ENCODE measurements around the gene USP24. TPM values are rescaled to one million over a fixed set of nuclear protein-coding genes. Genes with fewer than 3 reads are reported as not detected.

Gene USP24
- total RNA-seq, 1 experiment from 2014 or later = 38.5 TPM

- no peaks in the 10 kb centered on the region for H3F3A ChIP-seq (ENCODE audit: low read length, unreplicated experiment)
- H3K79me2 ChIP-seq (ENCODE audit: low read length) = no peaks in the 10 kb centered on the region
- ATAC-seq (no peak), DNase-seq (no peak)
- TF ChIP-seq EZH2 (IDR thresholded peaks at IDR 0.05; ENCODE audit: low read length, unreplicated experiment) (no peak), CTCF (conservative IDR thresholded peaks at IDR 0.05; ENCODE audit: low read depth, low read length) (no peak), EZH2phosphoT487 (IDR thresholded peaks at IDR 0.05; ENCODE audit: borderline replicate concordance, low read length) (no peak)
- H3K4me1 ChIP-seq (ENCODE audit: insufficient read depth, low read length) = no peaks in the 10 kb centered on the region
- no peaks in the 10 kb centered on the region for H4K20me1 ChIP-seq (ENCODE audit: low read length)
- H3K36me3 ChIP-seq (ENCODE audit: low read depth, low read length) = no peaks in the 10 kb centered on the region
- BruUV-seq (replicated peaks) = no TSS peak
- CTCF ChIA-PET = no interaction called here
- no peak overlapping the region for H3K9ac ChIP-seq (ENCODE audit: low read length)
- H3K9me3 ChIP-seq (ENCODE audit: low read length) = no peaks in the 10 kb centered on the region
- no peak overlapping the region for H3K27ac ChIP-seq (ENCODE audit: low read length)
- H3K27me3 ChIP-seq (ENCODE audit: low read length) = no peaks in the 10 kb centered on the region
- POLR2A ChIA-PET (ENCODE audit: unreplicated experiment) = no interaction called here
- H3K9me2 ChIP-seq (replicated peaks; ENCODE audit: low read length) = no peaks in the 10 kb centered on the region
- no peak overlapping the region for H3K4me2 ChIP-seq (ENCODE audit: low read length)
- H3K4me3 ChIP-seq (ENCODE audit: low read length) = no peak overlapping the region
- H2AFZ ChIP-seq (ENCODE audit: low read length) = no peak overlapping the region
- intact Hi-C loops (cut with micrococcal nuclease) = no loop called here
Observed at GRCh38 chr1:55252942-55253589, 37.9 kb upstream of the USP24 start.

- peaks cover 6% of the 10 kb centered on the region; the same call in 1 of the 2 replicates for H3K4me1 ChIP-seq (ENCODE audit: insufficient read depth, low read length)
- ATAC-seq (no peak), DNase-seq (no peak)
- no peak for TF ChIP-seq EZH2phosphoT487 (IDR thresholded peaks at IDR 0.05; ENCODE audit: borderline replicate concordance, low read length)
- TF ChIP-seq EZH2 (IDR thresholded peaks at IDR 0.05; ENCODE audit: low read length, unreplicated experiment) = no peak
- no peak for TF ChIP-seq CTCF (conservative IDR thresholded peaks at IDR 0.05; ENCODE audit: low read depth, low read length)
- no peak overlapping the region for H3K27ac ChIP-seq (ENCODE audit: low read length)
- H2AFZ ChIP-seq (ENCODE audit: low read length) = no peak overlapping the region
- H3K9ac ChIP-seq (ENCODE audit: low read length) = no peak overlapping the region
- H3K9me3 ChIP-seq (ENCODE audit: low read length) = no peaks in the 10 kb centered on the region
- POLR2A ChIA-PET (ENCODE audit: unreplicated experiment) = no interaction called here
- no peaks in the 10 kb centered on the region for H3F3A ChIP-seq (ENCODE audit: low read length, unreplicated experiment)
- no peaks in the 10 kb centered on the region for H3K79me2 ChIP-seq (ENCODE audit: low read length)
- H3K27me3 ChIP-seq (ENCODE audit: low read length) = no peaks in the 10 kb centered on the region
- no peak overlapping the region for H3K4me2 ChIP-seq (ENCODE audit: low read length)
- H4K20me1 ChIP-seq (ENCODE audit: low read length) = no peaks in the 10 kb centered on the region
- no peaks in the 10 kb centered on the region for H3K9me2 ChIP-seq (replicated peaks; ENCODE audit: low read length)
- intact Hi-C loops (cut with micrococcal nuclease) = no loop called here
- no peak overlapping the region for H3K4me3 ChIP-seq (ENCODE audit: low read length)
- CTCF ChIA-PET = no interaction called here
- no peaks in the 10 kb centered on the region for H3K36me3 ChIP-seq (ENCODE audit: low read depth, low read length)
- no TSS peak for BruUV-seq (replicated peaks)
Observed at GRCh38 chr1:55250399-55251075, 35.4 kb upstream of the USP24 start.

Measured in PC-3 (cell line).